GM19043 (cell line): ENCODE results near the gene CRYGB.
A peak's percentile ranks its signal among the peaks of the same experiment; 100 is the strongest.

Experiments
- ATAC-seq: cut with Tn5 transposase; IDR thresholded peaks from one replicate; pipeline ENCODE4 v1.9.1; 2021; ENCODE audit warnings: low read depth; ENCODE audit not compliant: unreplicated experiment

Gene CRYGB

GRCh38 chr2:208146006-208146405, at the start of gene CRYGB:
CRYGB (minus strand) TSS chr2:208146158; CDS start chr2:208146120, 38 bp downstream.
- no peak for ATAC-seq

- ATAC-seq: no peak
These were observed 49.6 kb upstream of the CRYGB start for GRCh38 chr2:208195531-208195930.

- ATAC-seq: no peak
These were observed 46.8 kb upstream of the CRYGB start for GRCh38 chr2:208192611-208193236.

GRCh38 chr2:208189810-208190503, 44.0 kb upstream of the CRYGB start, which contains the start of gene C2orf80:
C2orf80 (minus strand) TSS chr2:208190030; CDS start chr2:208186986, 3,044 bp downstream.
- ATAC-seq: no peak

GRCh38 chr2:208189069-208189809, 43.3 kb upstream of the CRYGB start:
- ATAC-seq: no peak

- no peak for ATAC-seq
These were observed 40.9 kb upstream of the CRYGB start for GRCh38 chr2:208186893-208187292.

GRCh38 chr2:208186465-208186864, 40.5 kb upstream of the CRYGB start:
- ATAC-seq: no peak

GRCh38 chr2:208183972-208184705, 38.2 kb upstream of the CRYGB start:
- no peak for ATAC-seq

- no peak for ATAC-seq
These were observed 37.6 kb upstream of the CRYGB start for GRCh38 chr2:208183526-208183925.

- no peak for ATAC-seq
These were observed 36.9 kb upstream of the CRYGB start for GRCh38 chr2:208182835-208183234.

GRCh38 chr2:208179028-208179609, 33.2 kb upstream of the CRYGB start:
- no peak for ATAC-seq

GRCh38 chr2:208175840-208176153, 29.8 kb upstream of the CRYGB start:
- ATAC-seq: no peak

- ATAC-seq: peak; percentile 99
These were observed 29.3 kb upstream of the CRYGB start for GRCh38 chr2:208175069-208175839.

GRCh38 chr2:208174144-208174543, 28.2 kb upstream of the CRYGB start:
- ATAC-seq: no peak

- no peak for ATAC-seq
These were observed 26.2 kb upstream of the CRYGB start for GRCh38 chr2:208172125-208172524.

- no peak for ATAC-seq
These were observed 19.2 kb upstream of the CRYGB start for GRCh38 chr2:208164951-208165755.

GRCh38 chr2:208163489-208163888, 17.5 kb upstream of the CRYGB start, which contains the start of gene CRYGA:
CRYGA (minus strand) TSS chr2:208163589; CDS start chr2:208163556, 33 bp downstream.
- no peak for ATAC-seq

GRCh38 chr2:208156439-208156838, 10.5 kb upstream of the CRYGB start:
- ATAC-seq: no peak

- ATAC-seq: no peak
These were observed 7.2 kb upstream of the CRYGB start for GRCh38 chr2:208153156-208153555.
